Measurements from ENCODE around the gene DUSP14. TPM values are rescaled to one million over a fixed set of nuclear protein-coding genes. Genes with fewer than 3 reads are reported as not detected.

DUSP14 gene
- polyA plus RNA-seq, 3 donors: 0.24 to 1.6 (median 1.1) TPM

DNA sequence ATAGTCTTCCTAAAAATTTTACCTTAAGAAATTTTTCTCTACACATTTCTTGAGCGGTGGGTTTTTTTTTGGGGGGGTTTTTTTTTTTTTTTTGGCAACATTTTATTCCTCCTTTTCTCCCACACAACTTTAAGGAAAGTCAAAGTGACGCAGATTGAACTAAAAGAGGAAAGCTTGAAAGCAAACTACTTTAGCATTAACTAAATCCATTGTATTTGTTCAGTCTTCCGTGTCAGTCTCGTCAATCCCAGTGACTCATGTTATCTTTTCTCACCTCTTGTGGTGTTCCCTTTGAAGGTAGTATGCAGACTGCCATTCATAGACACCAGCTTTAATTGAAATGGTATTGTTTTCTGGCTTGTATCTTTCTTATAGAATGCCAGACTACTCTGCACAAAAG is 43.7 kb upstream of the DUSP14 start:
- Histone ChIP-seq H3K36me3 (replicated peaks in 1 of 2; ENCODE audit: control insufficient read depth in 1 of 2, insufficient read depth in 2 of 2, low read length in 2 of 2) (peaks cover 56 to 97% of the 10 kb centered on the region in 2 donors), H3K27ac (ENCODE audit: low read depth in 1 of 2, low read length in 2 of 2) (no peak overlapping the region), H3K9me3 (replicated peaks in 1 of 2; ENCODE audit: control insufficient read depth in 1 of 2, insufficient read depth in 1 of 2, low read length in 2 of 2) (no peaks in the 10 kb centered on the region), H4K20me1 (ENCODE audit: insufficient read depth, low read length) (no peaks in the 10 kb centered on the region), H3K4me2 (replicated peaks; ENCODE audit: extremely low read depth, low read length, poor library complexity, severe bottlenecking) (no peak overlapping the region), H3K9ac (ENCODE audit: insufficient read depth, low read length, poor library complexity, severe bottlenecking) (no peak overlapping the region), H3K4me1 (ENCODE audit: control insufficient read depth in 1 of 2, insufficient read depth in 2 of 2, low read length in 2 of 2) (no peaks in the 10 kb centered on the region), H3K79me2 (ENCODE audit: insufficient read depth, low read length) (no peaks in the 10 kb centered on the region), H3K27me3 (ENCODE audit: control insufficient read depth in 2 of 2, insufficient read depth in 2 of 2, low read length in 2 of 2) (no peaks in the 10 kb centered on the region), H3K4me3 (replicated peaks in 1 of 3; ENCODE audit: low read depth in 2 of 3, low read length in 3 of 3) (no peak overlapping the region), H2AFZ (ENCODE audit: insufficient read depth, low read depth, low read length, poor library complexity, severe bottlenecking) (no peak overlapping the region)
- Mint-ChIP-seq H3K27ac (no peak overlapping the region), H3K4me1 (no peaks in the 10 kb centered on the region), H3K27me3 (ENCODE audit: low read depth in 3 of 3) (no peaks in the 10 kb centered on the region), H3K36me3 (peaks cover 69 to 88% of the 10 kb centered on the region in 2 donors), H3K4me3 (no peak overlapping the region), H3K9me3 (peaks cover 0 to 2% (median 0%) of the 10 kb centered on the region in 7 donors)
- TF ChIP-seq, protein P1, sequence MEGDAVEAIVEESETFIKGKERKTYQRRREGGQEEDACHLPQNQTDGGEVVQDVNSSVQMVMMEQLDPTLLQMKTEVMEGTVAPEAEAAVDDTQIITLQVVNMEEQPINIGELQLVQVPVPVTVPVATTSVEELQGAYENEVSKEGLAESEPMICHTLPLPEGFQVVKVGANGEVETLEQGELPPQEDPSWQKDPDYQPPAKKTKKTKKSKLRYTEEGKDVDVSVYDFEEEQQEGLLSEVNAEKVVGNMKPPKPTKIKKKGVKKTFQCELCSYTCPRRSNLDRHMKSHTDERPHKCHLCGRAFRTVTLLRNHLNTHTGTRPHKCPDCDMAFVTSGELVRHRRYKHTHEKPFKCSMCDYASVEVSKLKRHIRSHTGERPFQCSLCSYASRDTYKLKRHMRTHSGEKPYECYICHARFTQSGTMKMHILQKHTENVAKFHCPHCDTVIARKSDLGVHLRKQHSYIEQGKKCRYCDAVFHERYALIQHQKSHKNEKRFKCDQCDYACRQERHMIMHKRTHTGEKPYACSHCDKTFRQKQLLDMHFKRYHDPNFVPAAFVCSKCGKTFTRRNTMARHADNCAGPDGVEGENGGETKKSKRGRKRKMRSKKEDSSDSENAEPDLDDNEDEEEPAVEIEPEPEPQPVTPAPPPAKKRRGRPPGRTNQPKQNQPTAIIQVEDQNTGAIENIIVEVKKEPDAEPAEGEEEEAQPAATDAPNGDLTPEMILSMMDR (IDR thresholded peaks at IDR 0.05): no peak
- intact Hi-C loops (cut with micrococcal nuclease): no loop called here
- no CpG with 5 or more reads among the region's 4 CpGs for WGBS (ENCODE audit: insufficient coverage)
- DNase-seq: no peak

DNA sequence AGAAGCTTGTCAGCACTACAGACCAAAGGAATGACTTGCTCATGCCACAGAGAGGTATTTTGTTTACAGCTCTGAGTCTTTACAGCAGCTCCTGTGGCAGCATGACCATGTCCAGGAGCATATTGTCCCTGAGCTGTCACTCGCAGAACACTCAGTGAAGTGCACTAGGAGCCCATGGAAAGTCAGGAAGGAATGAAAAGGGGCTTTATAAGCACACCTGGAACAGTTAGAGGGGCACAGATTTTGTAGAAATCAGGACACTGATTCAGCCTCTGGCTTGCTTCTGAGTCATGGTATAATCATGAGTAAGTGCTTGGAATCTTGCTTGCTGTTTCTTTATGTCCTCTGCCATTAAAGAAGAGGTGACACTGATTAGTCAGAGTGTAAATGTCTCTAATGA is 42.0 kb upstream of the DUSP14 start:
- H3K9ac ChIP-seq (ENCODE audit: insufficient read depth, low read length, poor library complexity, severe bottlenecking): no peak overlapping the region
- H3K4me1 Mint-ChIP-seq: no peaks in the 10 kb centered on the region
- peaks cover 0 to 2% (median 0%) of the 10 kb centered on the region in 7 donors for H3K9me3 Mint-ChIP-seq
- H3K4me1 ChIP-seq (ENCODE audit: control insufficient read depth in 1 of 2, insufficient read depth in 2 of 2, low read length in 2 of 2): no peaks in the 10 kb centered on the region
- intact Hi-C loops (cut with micrococcal nuclease): no loop called here
- no peak overlapping the region for H3K4me2 ChIP-seq (replicated peaks; ENCODE audit: extremely low read depth, low read length, poor library complexity, severe bottlenecking)
- H4K20me1 ChIP-seq (ENCODE audit: insufficient read depth, low read length): no peaks in the 10 kb centered on the region
- peaks cover 53 to 97% of the 10 kb centered on the region in 2 donors for H3K36me3 ChIP-seq (replicated peaks in 1 of 2; ENCODE audit: control insufficient read depth in 1 of 2, insufficient read depth in 2 of 2, low read length in 2 of 2)
- H3K79me2 ChIP-seq (ENCODE audit: insufficient read depth, low read length): no peaks in the 10 kb centered on the region
- WGBS (ENCODE audit: insufficient coverage): 100% methylated on average over 1 of the region's 1 CpG
- no peak for DNase-seq
- no peak overlapping the region for H3K4me3 Mint-ChIP-seq
- no peaks in the 10 kb centered on the region for H3K27me3 Mint-ChIP-seq (ENCODE audit: low read depth in 3 of 3)
- H3K36me3 Mint-ChIP-seq: peaks cover 66 to 92% of the 10 kb centered on the region in 2 donors
- no peaks in the 10 kb centered on the region for H3K27me3 ChIP-seq (ENCODE audit: control insufficient read depth in 2 of 2, insufficient read depth in 2 of 2, low read length in 2 of 2)
- H3K9me3 ChIP-seq (replicated peaks in 1 of 2; ENCODE audit: control insufficient read depth in 1 of 2, insufficient read depth in 1 of 2, low read length in 2 of 2): no peaks in the 10 kb centered on the region
- no peak overlapping the region for H3K27ac Mint-ChIP-seq
- no peak overlapping the region for H3K4me3 ChIP-seq (replicated peaks in 1 of 3; ENCODE audit: low read depth in 2 of 3, low read length in 3 of 3)
- H3K27ac ChIP-seq (ENCODE audit: low read depth in 1 of 2, low read length in 2 of 2): no peak overlapping the region
- TF ChIP-seq, protein P1 (IDR thresholded peaks at IDR 0.05): no peak
- no peak overlapping the region for H2AFZ ChIP-seq (ENCODE audit: insufficient read depth, low read depth, low read length, poor library complexity, severe bottlenecking)
